Mucosa of rectum (tissue), 2 donors: Measurements from ENCODE around the gene NSG1.

ENCODE experiments used
- H3K27ac ChIP-seq, 2 donors: one replicate each; pipeline ENCODE4 v1.7.0; 2013; ENCODE audit warnings: inconsistent platforms in 2 of 2, low read depth in 2 of 2, low read length in 2 of 2
- H3K27me3 ChIP-seq, 2 donors: one replicate each; pipeline ENCODE4 v1.7.0; 2013; ENCODE audit warnings: low read length in 2 of 2; ENCODE audit not compliant: control insufficient read depth in 2 of 2, insufficient read depth in 2 of 2
- H3K36me3 ChIP-seq, 2 donors: one replicate each; pipeline ENCODE4 v1.7.0; 2013; ENCODE audit warnings: low read length in 2 of 2; ENCODE audit not compliant: control insufficient read depth in 2 of 2, insufficient read depth in 2 of 2
- H3K4me1 ChIP-seq, 2 donors: one replicate each; pipeline ENCODE4 v1.7.0; 2013; ENCODE audit warnings: low read length in 2 of 2, mild to moderate bottlenecking in 1 of 2; ENCODE audit not compliant: control insufficient read depth in 2 of 2, insufficient read depth in 2 of 2
- H3K4me3 ChIP-seq, 2 donors: one replicate each; pipeline ENCODE4 v1.7.0; 2013; ENCODE audit warnings: low read length in 2 of 2
- H3K9ac ChIP-seq, 2 donors: one replicate each; pipeline ENCODE4 v1.7.0; 2013; ENCODE audit warnings: low read length in 2 of 2, low read depth in 1 of 2, mild to moderate bottlenecking in 1 of 2
- H3K9me3 ChIP-seq, 2 donors: one replicate each; pipeline ENCODE4 v1.7.0; 2013; ENCODE audit warnings: low read length in 2 of 2; ENCODE audit not compliant: control insufficient read depth in 2 of 2
- donor health status: healthy.
- donor health status: Normal muscosa, but diverticular disease.

Gene NSG1

GRCh38 chr4:4408132-4408523 lies 21.2 kb downstream of the NSG1 start:
- Histone ChIP-seq H3K27ac (no peak overlapping the region), H3K9ac (no peak overlapping the region), H3K27me3 (peaks cover 0 to 3% of the 10 kb centered on the region in 2 donors), H3K4me1 (no peaks in the 10 kb centered on the region), H3K4me3 (no peak overlapping the region), H3K9me3 (no peaks in the 10 kb centered on the region), H3K36me3 (no peaks in the 10 kb centered on the region)

GRCh38 chr4:4408576-4409335 lies 21.9 kb downstream of the NSG1 start:
- Histone ChIP-seq H3K4me1 (no peaks in the 10 kb centered on the region), H3K27me3 (peaks cover 0 to 3% of the 10 kb centered on the region in 2 donors), H3K27ac (no peak overlapping the region), H3K36me3 (no peaks in the 10 kb centered on the region), H3K9ac (no peak overlapping the region), H3K9me3 (no peaks in the 10 kb centered on the region), H3K4me3 (no peak overlapping the region)

GRCh38 chr4:4409416-4410115 lies 22.7 kb downstream of the NSG1 start:
- no peak overlapping the region for H3K4me3 ChIP-seq
- H3K27ac ChIP-seq, result no peak overlapping the region
- H3K27me3 ChIP-seq, result peaks cover 0 to 3% of the 10 kb centered on the region in 2 donors
- H3K9me3 ChIP-seq, result no peaks in the 10 kb centered on the region
- no peaks in the 10 kb centered on the region for H3K4me1 ChIP-seq
- no peak overlapping the region for H3K9ac ChIP-seq
- no peaks in the 10 kb centered on the region for H3K36me3 ChIP-seq

- Histone ChIP-seq H3K9me3 (no peaks in the 10 kb centered on the region), H3K27me3 (peaks cover 0 to 3% of the 10 kb centered on the region in 2 donors), H3K27ac (no peak overlapping the region), H3K9ac (no peak overlapping the region), H3K36me3 (no peaks in the 10 kb centered on the region), H3K4me1 (no peaks in the 10 kb centered on the region), H3K4me3 (no peak overlapping the region)
These were observed 23.4 kb downstream of the NSG1 start for GRCh38 chr4:4410271-4410670.

- Histone ChIP-seq H3K4me3 (no peak overlapping the region), H3K9me3 (no peaks in the 10 kb centered on the region), H3K27me3 (peaks cover 0 to 3% of the 10 kb centered on the region in 2 donors), H3K9ac (no peak overlapping the region), H3K27ac (no peak overlapping the region), H3K4me1 (no peaks in the 10 kb centered on the region), H3K36me3 (peaks cover 0 to 2% of the 10 kb centered on the region in 2 donors)
These were observed 25.0 kb downstream of the NSG1 start for GRCh38 chr4:4411906-4412305.

- Histone ChIP-seq H3K4me1 (no peaks in the 10 kb centered on the region), H3K36me3 (peaks cover 0 to 2% of the 10 kb centered on the region in 2 donors), H3K4me3 (no peak overlapping the region), H3K9me3 (no peaks in the 10 kb centered on the region), H3K9ac (no peak overlapping the region), H3K27me3 (no peaks in the 10 kb centered on the region), H3K27ac (no peak overlapping the region)
These were observed 25.9 kb downstream of the NSG1 start for GRCh38 chr4:4412641-4413372.

- peaks cover 0 to 5% of the 10 kb centered on the region in 2 donors for H3K36me3 ChIP-seq
- H3K27me3 ChIP-seq, result no peaks in the 10 kb centered on the region
These were observed 26.4 kb downstream of the NSG1 start for GRCh38 chr4:4413373-4413725.

GRCh38 chr4:4413806-4414205 lies 26.9 kb downstream of the NSG1 start:
- H3K9ac ChIP-seq, result no peak overlapping the region
- H3K27ac ChIP-seq, result no peak overlapping the region
- no peaks in the 10 kb centered on the region for H3K9me3 ChIP-seq
- H3K4me1 ChIP-seq, result no peaks in the 10 kb centered on the region
- H3K36me3 ChIP-seq, result peaks cover 3 to 10% of the 10 kb centered on the region in 2 donors
- H3K4me3 ChIP-seq, result no peak overlapping the region
- H3K27me3 ChIP-seq, result no peaks in the 10 kb centered on the region

More at GRCh38 chr4:4413373-4413725, 26.4 kb downstream of the NSG1 start:
- Histone ChIP-seq H3K27ac (no peak overlapping the region), H3K9me3 (no peaks in the 10 kb centered on the region), H3K9ac (no peak overlapping the region), H3K4me1 (no peaks in the 10 kb centered on the region), H3K4me3 (no peak overlapping the region)

- Histone ChIP-seq H3K36me3 (peaks cover 15 to 24% of the 10 kb centered on the region in 2 donors), H3K9me3 (no peaks in the 10 kb centered on the region), H3K4me3 (no peak overlapping the region), H3K4me1 (no peaks in the 10 kb centered on the region), H3K27ac (no peak overlapping the region), H3K9ac (no peak overlapping the region), H3K27me3 (no peaks in the 10 kb centered on the region)
These were observed 28.4 kb downstream of the NSG1 start for GRCh38 chr4:4415107-4415805.
